K562 (cell line): ENCODE measurements around the gene RTP5. TPM values are rescaled to one million over a fixed set of nuclear protein-coding genes. Genes with fewer than 3 reads are reported as not detected.
"Not testable (repeated sequence)": the region's sequence is repeated elsewhere in the genome, so short reads cannot be mapped to it uniquely, and the experiment has no call there.

ENCODE experiments used
- ATAC-seq: fragments of 200-7000 bp; cut with Tn5 transposase; 3 replicates; pipeline ENCODE4 v1.9.1; 2020; ENCODE audit warnings: moderate library complexity
- BruUV-seq: library from RNA; stranded (reverse); fragments of 400-500 nt; replicated peaks from 2 replicates; lab custom pipeline; 2021; lab: Mats Ljungman, UMichigan
- CTCF ChIA-PET: fragments of 300-600 bp; formaldehyde crosslinking; extraction: SDS; loops from one replicate; lab custom pipeline; 2021; ENCODE audit warnings: low intra/inter-chr PET ratio; lab: Yijun Ruan, JAX
- POLR2A ChIA-PET: fragments of 300-600, 350-650 bp; sonication (Branson Sonifier 250); formaldehyde crosslinking; extraction: SDS; loops from one replicate; lab custom pipeline; 2021; ENCODE audit warnings: antibody characterized with exemption, inconsistent platforms; lab: Yijun Ruan, JAX
- DNase-seq, 4 experiments: peaks; one replicate each; pipeline versions ENCODE4 v3.0.0 to v3.0.0-alpha.2; 2011 to 2018; ENCODE audit warnings: low spot score in 3 of 4, mixed read lengths in 3 of 4; ENCODE audit errors: extremely low read depth in 1 of 4
- FAIRE-seq: peaks from 2 replicates; lab custom pipeline; 2011; peaks lifted over from hg19 to GRCh38; lab: Jason Lieb, UNC
- H2AFZ ChIP-seq: 2 replicates; pipeline ENCODE4 v1.6.0; 2011; ENCODE audit warnings: low read depth, low read length, control low read depth, inconsistent platforms
- H3K27ac ChIP-seq: fragments of 200-600 bp; 3 replicates; pipeline ENCODE4 v1.8.0; 2011; ENCODE audit warnings: low read depth, mild to moderate bottlenecking, control low read depth, inconsistent platforms, low read length, moderate library complexity, mixed read lengths; ENCODE audit errors: extremely low read depth
- H3K27me3 ChIP-seq, 2 experiments: fragments of 300-600 bp in 1 of 2; 2 replicates in 1 of 2; 3 replicates in 1 of 2; pipeline versions ENCODE4 v1.6.0 to v1.8.0; 2011; ENCODE audit warnings: inconsistent platforms in 2 of 2, low read length in 2 of 2, mild to moderate bottlenecking in 1 of 2, mixed read lengths in 1 of 2, moderate library complexity in 1 of 2; ENCODE audit not compliant: control insufficient read depth in 2 of 2, insufficient read depth in 2 of 2
- H3K36me3 ChIP-seq: fragments of 300-600 bp; 3 replicates; pipeline ENCODE4 v1.8.0; 2011; ENCODE audit warnings: mild to moderate bottlenecking, low read length, inconsistent platforms; ENCODE audit not compliant: control insufficient read depth, insufficient read depth
- H3K4me1 ChIP-seq, 2 experiments: fragments of 200-600 bp in 1 of 2; replicated peaks in 1 of 2; 2 replicates in 1 of 2; 3 replicates in 1 of 2; pipeline versions ENCODE4 v1.5.1 to v1.8.0; 2011; ENCODE audit warnings: inconsistent platforms in 2 of 2, low read length in 2 of 2, mild to moderate bottlenecking in 1 of 2, mixed read lengths in 1 of 2, moderate library complexity in 1 of 2; ENCODE audit not compliant: control insufficient read depth in 2 of 2, insufficient read depth in 2 of 2
- H3K4me2 ChIP-seq: 2 replicates; pipeline ENCODE4 v1.6.1; 2011; ENCODE audit warnings: low read length, control low read depth, inconsistent platforms, mixed read lengths; ENCODE audit not compliant: insufficient read depth
- H3K4me3 ChIP-seq: fragments of 200-600 bp; sonication (generic), shearing (Covaris generic); 2 replicates; pipeline ENCODE4 v1.5.1; 2016; ENCODE audit warnings: control low read depth, inconsistent platforms
- H3K79me2 ChIP-seq: fragments of 200-600 bp; 3 replicates; pipeline ENCODE4 v1.8.0; 2011; ENCODE audit warnings: low read length, inconsistent platforms; ENCODE audit not compliant: control insufficient read depth, insufficient read depth
- H3K9ac ChIP-seq, 2 experiments: 2 replicates each; pipeline versions ENCODE4 v1.6.0 to v1.6.1; 2011; ENCODE audit warnings: low read depth in 2 of 2, low read length in 2 of 2, control low read depth in 1 of 2, inconsistent platforms in 1 of 2, mild to moderate bottlenecking in 1 of 2, mixed read lengths in 1 of 2; ENCODE audit not compliant: insufficient read depth in 1 of 2
- H3K9me1 ChIP-seq: one replicate; pipeline ENCODE4 v1.6.0; 2011; ENCODE audit warnings: inconsistent platforms, mild to moderate bottlenecking, low read length, moderate library complexity; ENCODE audit not compliant: control insufficient read depth, insufficient read depth
- H3K9me3 ChIP-seq: replicated peaks from 2 replicates; pipeline ENCODE4 v1.5.1; 2011; ENCODE audit warnings: low read depth, low read length, inconsistent platforms; ENCODE audit not compliant: control insufficient read depth, insufficient read depth
- H4K20me1 ChIP-seq: replicated peaks from 2 replicates; pipeline ENCODE4 v1.6.1; 2011; ENCODE audit warnings: low read length, inconsistent platforms, mixed read lengths; ENCODE audit not compliant: control insufficient read depth, insufficient read depth
- C11orf30 ChIP-seq: fragments of 450-650 bp; IDR thresholded peaks from 2 replicates; pipeline ENCODE4 v1.6.1; 2016; ENCODE audit warnings: low read depth, mild to moderate bottlenecking
- NRF1 ChIP-seq, 2 experiments: fragments of 450-650 bp; IDR thresholded peaks in 1 of 2; conservative IDR thresholded peaks in 1 of 2; 2 replicates each; pipeline ENCODE4 v1.6.1; 2014; ENCODE audit warnings: mild to moderate bottlenecking in 2 of 2
- PHF8 ChIP-seq: fragments of 200-600 bp; sonication (generic); IDR thresholded peaks from 2 replicates; pipeline ENCODE4 v1.6.1; 2012; ENCODE audit warnings: mixed run types, mild to moderate bottlenecking, inconsistent platforms, low read length, moderate library complexity, borderline replicate concordance
- RBBP5 ChIP-seq: fragments of 200-600 bp; sonication (generic); IDR thresholded peaks from 2 replicates; pipeline ENCODE4 v1.6.1; 2012; ENCODE audit warnings: borderline replicate concordance, mild to moderate bottlenecking, low read length, control low read depth, inconsistent platforms; ENCODE audit not compliant: insufficient read depth, poor library complexity, severe bottlenecking
- WGBS: fragments of 100-300 bp; shearing (Covaris generic); methylation state at CpG from one replicate; pipeline ENCODE4 v1.1.6; 2016; ENCODE audit warnings: low coverage, mixed read lengths; ENCODE audit not compliant: insufficient coverage; ENCODE audit errors: missing lambda C conversion rate; 5-methylcytosine and 5-hydroxymethylcytosine counted together
- in situ Hi-C: fragments of 300-500 bp; cut with MboI; formaldehyde crosslinking; loops from 4 replicates; pipeline ENCODE4 v1.15.0; 2018; ENCODE audit warnings: inconsistent platforms, mixed read lengths
- intact Hi-C: fragments of 100-400 bp; cut with micrococcal nuclease; formaldehyde crosslinking; loops from 2 replicates; pipeline ENCODE4 v1.14.2; 2022
- polyA plus RNA-seq, 8 experiments: library from polyadenylated mRNA; depleted of rRNA in 4 of 8; stranded (reverse) in 5 of 8; unstranded in 3 of 8; fragments of >200 nt; fragmentation: Nextera tagmentation in 2 of 8; fragmentation: Illumina TruSeq in 1 of 8; extraction: Ambion mirVana in 2 of 8; extraction: Trizol in 1 of 8; gene quantifications; 2 replicates each; pipeline versions ENCODE4 v1.2.1 to v1.2.3, GENCODE V29; 2011 to 2014; ENCODE audit warnings: inconsistent platforms in 1 of 8, missing spikeins in 1 of 8
- total RNA-seq, 7 experiments: library from RNA; depleted of rRNA in 6 of 7; stranded (reverse); fragments of >200 nt in 6 of 7; fragmentation: Illumina TruSeq in 2 of 7; extraction: Trizol in 2 of 7; gene quantifications; 2 replicates each; pipeline versions ENCODE4 v1.2.1 to v1.2.3, GENCODE V29; 2011 to 2021; ENCODE audit warnings: low replicate concordance in 1 of 7

Gene RTP5
- total and polyA plus RNA-seq, 9 of the 15 experiments (the other 6 are each of a cell fraction or from before 2014, with no cell fraction given): not detected

DNA sequence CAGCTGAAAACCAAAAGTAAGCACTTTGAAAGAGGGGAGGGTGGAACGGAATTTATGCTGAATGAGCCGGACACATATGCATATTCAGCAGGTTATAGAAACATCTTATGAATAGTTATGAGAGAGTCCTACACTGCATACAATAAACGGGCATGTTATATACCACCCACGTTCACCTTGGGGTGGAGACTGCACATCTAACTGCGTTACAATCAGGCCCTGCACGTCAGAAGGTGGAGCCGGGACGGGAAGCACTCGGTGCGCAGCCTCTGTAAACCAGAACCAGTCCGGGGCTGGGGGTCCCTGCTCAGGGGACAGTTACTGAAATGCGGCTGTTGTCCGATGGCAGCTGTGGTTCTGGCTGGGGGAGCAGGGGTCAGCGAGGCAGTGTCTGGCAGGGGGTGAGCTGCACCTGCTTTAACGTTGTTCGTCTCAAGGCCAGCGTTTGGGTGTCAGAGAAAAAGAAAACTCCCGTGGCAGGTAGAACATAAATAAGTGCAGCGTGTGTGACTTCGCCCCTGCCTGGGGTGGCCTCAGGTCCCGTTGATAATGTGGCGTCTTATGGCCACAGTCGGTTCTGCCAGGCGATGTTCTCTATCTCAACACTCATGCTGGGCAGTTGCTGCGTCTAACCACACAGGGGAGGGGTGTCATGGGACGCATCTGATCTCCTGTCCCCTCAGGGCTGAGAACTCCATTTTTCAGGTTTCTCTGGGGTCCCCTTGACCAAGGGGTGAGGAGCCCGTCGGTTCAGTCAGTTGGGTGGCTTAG lies 35.6 kb upstream of the RTP5 start:
- H3K9me1 ChIP-seq, BruUV-seq, H3K9me3 ChIP-seq, intact Hi-C loops, H3K4me3 ChIP-seq, POLR2A ChIA-PET, H3K4me1 ChIP-seq, H3K36me3 ChIP-seq, CTCF ChIA-PET, DNase-seq, in situ Hi-C loops, H3K27me3 ChIP-seq, H3K79me2 ChIP-seq, H4K20me1 ChIP-seq, H3K27ac ChIP-seq: not testable (repeated sequence)
- Histone ChIP-seq H2AFZ (peak overlapping the region; percentile 54), H3K9ac (peak overlapping the region; percentile 2 to 17; a peak in 2 of 4 replicates), H3K4me2 (peak overlapping the region; percentile 59)
- 21% methylated on average over 14 of the region's 28 CpGs for WGBS
- peak; percentile 40 for FAIRE-seq
- peak; percentile 29 to 50; a peak in 3 of 4 replicates for TF ChIP-seq NRF1 (conservative IDR thresholded peaks at IDR 0.05 in 1 of 2, IDR thresholded peaks at IDR 0.05 in 1 of 2)
- TF ChIP-seq RBBP5: peak; percentile 24
- peak; percentile 37 for TF ChIP-seq C11orf30
- TF ChIP-seq PHF8: 0 out of 2 replicates have a peak, but pooled peaks have one; percentile 9
- peak; percentile 69 for ATAC-seq
